GM12874 (cell line): ENCODE measurements around the gene NFU1.

ENCODE experiments used
- CTCF ChIP-seq: IDR thresholded peaks from 2 replicates; pipeline ENCODE4 v1.5.1; 2011; ENCODE audit warnings: low read depth, mild to moderate bottlenecking, control low read depth, low read length, moderate library complexity; ENCODE audit not compliant: insufficient read depth

The NFU1 gene

GRCh38 chr2:69376403-69376802, 60.8 kb downstream of the NFU1 start:
- TF ChIP-seq CTCF: no peak

DNA sequence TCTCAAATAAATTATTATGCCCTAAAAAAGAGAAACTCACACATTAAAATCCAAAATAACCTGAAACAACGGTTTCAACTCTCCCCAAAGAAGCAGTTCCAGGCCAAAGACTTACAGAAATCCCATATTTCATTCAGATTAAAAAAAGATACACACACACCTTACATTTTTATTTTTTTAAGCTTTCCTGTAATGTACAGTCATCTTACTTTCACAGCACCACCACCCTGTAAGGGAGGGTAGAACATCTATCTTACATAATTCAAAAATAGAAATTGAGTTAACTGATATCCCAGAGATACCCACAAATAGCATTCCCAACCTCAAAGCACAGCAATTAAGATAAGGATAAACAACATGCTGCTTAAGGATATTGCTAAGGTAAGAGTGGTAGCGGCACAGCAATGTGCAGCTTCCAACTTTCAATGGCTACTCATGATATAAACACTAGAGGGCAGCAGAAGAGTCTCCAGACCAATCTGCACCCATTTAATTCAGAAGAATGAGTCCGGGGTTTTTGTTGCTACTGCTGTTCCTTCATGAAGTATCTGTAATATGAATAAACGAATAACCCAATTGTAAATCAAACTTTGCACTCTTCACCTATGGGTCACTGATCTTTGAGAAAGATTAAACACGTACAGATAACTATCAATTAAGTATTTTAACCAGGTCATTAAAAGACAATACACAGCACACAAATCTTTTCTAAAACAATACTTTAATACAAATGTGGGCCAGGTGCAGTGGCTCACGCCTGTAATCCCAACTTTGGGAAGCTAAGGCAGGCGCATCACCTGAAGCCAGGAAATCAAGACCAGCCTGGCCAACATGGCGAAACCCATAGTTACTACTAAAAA, 61.5 kb downstream of the NFU1 start:
- TF ChIP-seq CTCF: peak; percentile 42

DNA sequence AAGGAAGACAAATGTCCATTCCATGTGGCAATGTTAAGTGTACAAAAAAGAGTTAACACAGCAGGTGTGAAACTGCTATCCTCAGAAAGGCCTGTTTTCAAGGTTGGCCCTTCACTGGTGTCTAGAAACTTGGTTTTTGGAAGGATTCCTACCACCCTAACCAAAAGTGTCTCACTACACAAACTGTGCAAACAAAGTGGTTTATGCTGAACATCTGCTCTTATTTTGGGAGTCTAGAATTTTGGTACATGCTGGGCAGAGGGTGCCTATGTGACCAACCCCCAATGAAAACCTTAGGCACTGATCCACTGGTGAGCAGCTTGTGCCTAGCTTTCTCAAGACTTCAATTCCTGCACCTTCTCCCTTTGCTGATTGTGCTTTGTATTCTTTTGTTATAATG, 64.5 kb downstream of the NFU1 start:
- no peak for TF ChIP-seq CTCF

DNA sequence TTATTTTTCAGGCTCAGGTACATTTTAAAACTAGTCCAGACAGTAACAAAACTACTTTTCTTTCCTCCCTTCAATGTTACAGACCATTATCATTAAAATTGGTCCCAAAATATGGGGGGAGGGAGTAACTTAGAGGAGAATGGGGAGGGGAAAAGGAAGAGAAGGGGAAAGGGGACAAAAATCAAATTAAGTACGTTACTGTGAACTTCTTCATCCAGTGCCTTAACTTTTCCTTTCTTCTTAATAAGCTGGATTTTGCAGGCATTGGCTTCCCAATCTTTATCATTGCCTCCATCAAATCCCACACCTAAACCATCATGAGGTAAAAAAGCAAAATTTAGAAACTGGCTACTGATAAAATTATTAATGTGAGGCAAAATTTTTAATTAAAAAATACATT, 67.4 kb downstream of the NFU1 start:
- TF ChIP-seq CTCF: no peak

- TF ChIP-seq CTCF: no peak
These were observed 68.6 kb downstream of the NFU1 start for GRCh38 chr2:69368588-69368987.

- TF ChIP-seq CTCF: no peak
These were observed 77.9 kb downstream of the NFU1 start for GRCh38 chr2:69359371-69359770.

DNA sequence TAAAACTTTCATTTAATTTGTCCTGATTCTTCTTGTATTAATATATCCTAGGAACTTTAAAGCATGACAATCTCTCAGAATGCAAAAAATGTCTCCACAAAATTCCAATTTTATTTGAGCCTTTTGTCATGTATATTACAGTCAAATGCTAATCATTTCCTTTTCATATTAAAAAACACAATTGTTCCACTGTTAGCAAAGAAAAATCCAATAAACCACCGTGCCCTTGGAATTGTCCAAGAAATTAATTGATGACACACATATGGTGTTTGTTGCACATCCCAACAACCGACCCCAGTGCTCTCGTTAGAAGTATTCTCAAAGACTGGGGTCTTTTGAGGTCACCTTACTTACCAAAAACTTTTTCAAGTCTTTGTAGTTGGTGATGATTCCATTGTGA, 78.3 kb downstream of the NFU1 start:
- TF ChIP-seq CTCF: no peak
